Type B pancreatic cell (in vitro differentiated cells): ENCODE data around the gene DNAJC15. TPM values are rescaled to one million over a fixed set of nuclear protein-coding genes. Genes with fewer than 3 reads are reported as not detected.

ENCODE experiments used
- DNase-seq: peaks from one replicate; pipeline ENCODE4 v3.0.0; 2021; ENCODE audit warnings: mixed read lengths; ENCODE audit not compliant: unreplicated experiment; ENCODE audit errors: extremely low spot score
- H3K27ac Mint-ChIP-seq: 2 replicates; pipeline ENCODE4 v1.8.0; 2021; ENCODE audit warnings: mild to moderate bottlenecking, mixed read lengths
- H3K27me3 Mint-ChIP-seq: 2 replicates; pipeline ENCODE4 v1.8.0; 2021; ENCODE audit warnings: mixed read lengths
- H3K36me3 Mint-ChIP-seq: 2 replicates; pipeline ENCODE4 v1.8.0; 2021; ENCODE audit warnings: mixed read lengths
- H3K4me1 Mint-ChIP-seq: one replicate; pipeline ENCODE4 v1.8.0; 2021; ENCODE audit warnings: mixed read lengths; ENCODE audit not compliant: unreplicated experiment
- H3K4me3 Mint-ChIP-seq: 2 replicates; pipeline ENCODE4 v1.8.0; 2021; ENCODE audit warnings: mild to moderate bottlenecking, mixed read lengths
- H3K9me3 Mint-ChIP-seq: 2 replicates; pipeline ENCODE4 v1.8.0; 2021; ENCODE audit warnings: mixed read lengths
- CTCF ChIP-seq: fragments of 200-600 bp; sonication (generic); conservative IDR thresholded peaks from 2 replicates; pipeline ENCODE4 v1.5.0; 2021; ENCODE audit warnings: antibody characterized with exemption, mild to moderate bottlenecking
- total RNA-seq: library from RNA; stranded (reverse); gene quantifications from 2 replicates; pipeline ENCODE4 v1.2.1, GENCODE V29; 2021; ENCODE audit warnings: low replicate concordance

Gene DNAJC15
- total RNA-seq, 1 donor from 2014 or later = 19.7 TPM

- H3K4me3 Mint-ChIP-seq = no peak overlapping the region
- peaks cover 24% of the 10 kb centered on the region for H3K9me3 Mint-ChIP-seq
- no peaks in the 10 kb centered on the region for H3K27me3 Mint-ChIP-seq
- TF ChIP-seq CTCF = no peak
- no peaks in the 10 kb centered on the region for H3K36me3 Mint-ChIP-seq
- peaks cover 17% of the 10 kb centered on the region for H3K4me1 Mint-ChIP-seq
- no peak overlapping the region for H3K27ac Mint-ChIP-seq
- DNase-seq = no peak
These were observed 17.7 kb upstream of the DNAJC15 start for GRCh38 chr13:43005460-43006236.

DNA sequence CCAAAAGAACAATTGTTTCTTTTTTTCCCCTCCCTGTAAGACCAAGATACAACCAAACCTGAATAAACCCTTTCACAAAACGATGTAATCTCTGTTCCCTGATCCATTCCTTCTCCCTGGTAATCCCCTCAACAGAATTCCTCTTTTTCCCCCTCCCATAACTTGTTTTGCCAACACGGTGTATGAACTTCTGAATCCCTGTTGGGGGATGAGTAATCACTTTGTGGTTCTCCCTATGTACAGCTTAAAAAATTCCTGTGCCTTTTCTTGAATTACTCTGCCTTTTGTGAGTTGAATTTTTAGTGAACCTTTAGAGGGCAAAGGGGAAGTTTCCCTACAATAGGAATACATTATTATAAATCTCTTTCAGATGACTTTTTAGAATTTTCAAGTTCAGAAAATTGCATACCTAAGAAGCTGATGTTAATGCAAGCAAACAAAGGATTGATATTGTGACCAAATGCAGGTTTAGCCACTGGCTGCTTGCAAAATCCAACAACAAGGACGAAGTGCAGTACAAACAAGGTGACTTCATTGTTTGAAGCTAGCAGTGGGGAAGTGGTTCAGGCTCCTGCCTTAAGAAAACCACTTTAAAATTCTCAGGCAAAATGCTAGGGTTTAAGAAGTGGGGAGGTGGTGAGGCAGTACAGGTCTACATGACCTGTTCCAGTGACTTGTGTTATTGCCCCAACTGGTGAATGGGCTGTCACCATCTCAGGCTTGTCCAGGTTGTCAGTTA is 16.3 kb upstream of the DNAJC15 start:
- H3K27ac Mint-ChIP-seq = peak overlapping the region; percentile 52
- H3K4me1 Mint-ChIP-seq = peaks cover 17% of the 10 kb centered on the region
- H3K4me3 Mint-ChIP-seq = no peak overlapping the region
- peaks cover 19% of the 10 kb centered on the region for H3K9me3 Mint-ChIP-seq
- no peak for DNase-seq
- no peak for TF ChIP-seq CTCF
- H3K27me3 Mint-ChIP-seq = no peaks in the 10 kb centered on the region
- no peaks in the 10 kb centered on the region for H3K36me3 Mint-ChIP-seq

DNA sequence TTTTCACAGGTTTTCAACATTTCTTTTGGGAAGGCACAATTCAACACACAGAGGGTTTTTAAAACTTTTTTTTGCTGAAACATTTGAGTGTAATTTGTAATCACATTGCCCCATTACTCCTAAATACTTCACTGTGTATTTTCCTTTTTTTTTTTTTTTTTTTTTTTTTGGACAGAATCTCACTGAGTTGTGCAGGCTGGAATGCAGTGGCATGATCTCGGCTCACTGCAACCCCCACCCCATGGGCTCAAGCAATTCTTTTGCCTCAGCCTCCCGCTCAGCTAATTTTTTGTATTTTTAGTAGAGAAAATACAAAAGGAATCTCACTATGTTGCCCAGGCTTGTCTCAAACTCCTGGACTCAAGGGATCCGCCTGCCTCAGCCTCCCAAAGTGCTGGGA is 14.8 kb upstream of the DNAJC15 start:
- no peaks in the 10 kb centered on the region for H3K36me3 Mint-ChIP-seq
- DNase-seq = no peak
- H3K9me3 Mint-ChIP-seq = peaks cover 6% of the 10 kb centered on the region
- peaks cover 17% of the 10 kb centered on the region for H3K4me1 Mint-ChIP-seq
- H3K27ac Mint-ChIP-seq = no peak overlapping the region
- H3K27me3 Mint-ChIP-seq = no peaks in the 10 kb centered on the region
- no peak for TF ChIP-seq CTCF
- no peak overlapping the region for H3K4me3 Mint-ChIP-seq

DNA sequence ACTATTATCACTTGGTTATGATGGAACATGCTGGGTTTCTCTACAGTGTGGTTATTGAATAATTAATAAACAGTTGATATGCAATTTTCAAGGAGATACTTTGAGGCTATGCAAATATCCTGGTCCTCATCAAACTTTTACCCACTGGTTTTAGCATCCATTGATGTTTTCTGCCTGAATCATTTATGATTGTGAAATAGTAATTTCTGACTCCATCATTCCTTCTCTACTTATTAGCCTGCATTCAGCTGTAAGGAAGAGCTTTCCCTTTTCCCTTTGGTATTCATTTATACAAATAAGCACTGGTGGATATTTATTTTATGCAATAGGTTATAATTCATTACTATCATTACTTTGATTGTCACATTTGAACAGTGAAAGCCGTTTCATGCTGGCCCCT is 13.9 kb upstream of the DNAJC15 start:
- TF ChIP-seq CTCF = no peak
- Mint-ChIP-seq H3K4me1 (peaks cover 17% of the 10 kb centered on the region), H3K27ac (no peak overlapping the region), H3K27me3 (no peaks in the 10 kb centered on the region), H3K4me3 (no peak overlapping the region), H3K36me3 (no peaks in the 10 kb centered on the region), H3K9me3 (peaks cover 6% of the 10 kb centered on the region)
- no peak for DNase-seq

DNA sequence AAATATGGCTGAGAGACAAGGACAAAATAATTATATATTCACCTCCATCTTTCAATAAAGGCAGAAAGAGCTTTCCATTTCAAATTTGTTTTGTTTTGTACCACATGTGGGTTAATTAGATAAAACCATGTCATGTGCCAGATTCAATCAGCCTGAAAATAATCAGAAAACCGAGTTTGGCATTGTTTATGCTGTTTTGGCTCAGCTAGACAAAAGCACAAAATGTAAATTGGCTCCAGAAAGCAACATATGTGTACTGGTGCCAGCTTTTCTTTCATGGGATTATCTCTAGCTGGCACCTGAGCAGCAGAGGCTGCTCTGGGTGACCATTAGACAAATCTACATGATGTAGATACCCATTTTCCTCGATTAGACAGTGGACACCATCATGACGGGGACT is 9.2 kb upstream of the DNAJC15 start:
- DNase-seq = no peak
- H3K27ac Mint-ChIP-seq = no peak overlapping the region
- TF ChIP-seq CTCF = no peak
- H3K36me3 Mint-ChIP-seq = no peaks in the 10 kb centered on the region
- no peaks in the 10 kb centered on the region for H3K4me1 Mint-ChIP-seq
- H3K9me3 Mint-ChIP-seq = no peaks in the 10 kb centered on the region
- no peak overlapping the region for H3K4me3 Mint-ChIP-seq
- no peaks in the 10 kb centered on the region for H3K27me3 Mint-ChIP-seq
